H9 (cell line): ENCODE results near the gene GRB10. TPM values are rescaled to one million over a fixed set of nuclear protein-coding genes. Genes with fewer than 3 reads are reported as not detected.

ENCODE experiments used
- DNase-seq: peaks from one replicate; pipeline ENCODE4 v3.0.0-alpha.2; 2017
- H2AFZ ChIP-seq: one replicate; pipeline ENCODE4 v1.6.1; 2013; ENCODE audit warnings: mild to moderate bottlenecking, low read length, control low read depth, moderate library complexity
- H2AK5ac ChIP-seq: 2 replicates; pipeline ENCODE4 v1.6.1; 2013; ENCODE audit warnings: low read length, control low read depth, mixed read lengths; ENCODE audit not compliant: insufficient read length
- H2BK120ac ChIP-seq: one replicate; pipeline ENCODE4 v1.6.1; 2013; ENCODE audit warnings: low read depth, mild to moderate bottlenecking, low read length, control low read depth, inconsistent platforms; ENCODE audit not compliant: poor library complexity, severe bottlenecking
- H2BK12ac ChIP-seq: 2 replicates; pipeline ENCODE4 v1.6.1; 2013; ENCODE audit warnings: low read length, control low read depth, mixed read lengths, low read depth; ENCODE audit not compliant: insufficient read length
- H2BK15ac ChIP-seq: 2 replicates; pipeline ENCODE4 v1.6.1; 2013; ENCODE audit warnings: low read depth, low read length, control low read depth
- H2BK20ac ChIP-seq: one replicate; pipeline ENCODE4 v1.6.1; 2013; ENCODE audit warnings: low read depth, mild to moderate bottlenecking, low read length, control low read depth, inconsistent platforms; ENCODE audit not compliant: poor library complexity, severe bottlenecking
- H2BK5ac ChIP-seq: 2 replicates; pipeline ENCODE4 v1.6.1; 2013; ENCODE audit warnings: low read length, control low read depth, mixed read lengths; ENCODE audit not compliant: insufficient read length
- H3K14ac ChIP-seq: 2 replicates; pipeline ENCODE4 v1.6.1; 2013; ENCODE audit warnings: low read length, control low read depth; ENCODE audit not compliant: insufficient read depth
- H3K18ac ChIP-seq: 2 replicates; pipeline ENCODE4 v1.6.1; 2013; ENCODE audit warnings: low read depth, mild to moderate bottlenecking, mixed read lengths, low read length, control low read depth; ENCODE audit not compliant: insufficient read length
- H3K23ac ChIP-seq: 2 replicates; pipeline ENCODE4 v1.6.1; 2013; ENCODE audit warnings: low read length, control low read depth, mixed read lengths, low read depth; ENCODE audit not compliant: insufficient read length
- H3K23me2 ChIP-seq: 2 replicates; pipeline ENCODE4 v1.6.1; 2013; ENCODE audit warnings: low read depth, mild to moderate bottlenecking, mixed read lengths, low read length, control low read depth; ENCODE audit not compliant: insufficient read length, poor library complexity, severe bottlenecking
- H3K27ac ChIP-seq: 2 replicates; pipeline ENCODE4 v1.5.1; 2013; ENCODE audit warnings: low read length, control low read depth, mixed read lengths, low read depth; ENCODE audit not compliant: insufficient read length
- H3K27me3 ChIP-seq: 2 replicates; pipeline ENCODE4 v1.6.1; 2013; ENCODE audit warnings: low read length, control low read depth, inconsistent platforms; ENCODE audit not compliant: insufficient read depth
- H3K4ac ChIP-seq: 2 replicates; pipeline ENCODE4 v1.6.1; 2013; ENCODE audit warnings: low read depth, mild to moderate bottlenecking, control low read depth, inconsistent platforms, low read length, moderate library complexity
- H3K4me1 ChIP-seq: 2 replicates; pipeline ENCODE4 v1.6.1; 2013; ENCODE audit warnings: low read length, control low read depth, inconsistent platforms; ENCODE audit not compliant: insufficient read depth
- H3K4me2 ChIP-seq: 2 replicates; pipeline ENCODE4 v1.6.1; 2013; ENCODE audit warnings: low read length, control low read depth, mixed read lengths; ENCODE audit not compliant: insufficient read length, insufficient read depth
- H3K56ac ChIP-seq: 2 replicates; pipeline ENCODE4 v1.6.1; 2013; ENCODE audit warnings: low read depth, mild to moderate bottlenecking, mixed read lengths, low read length, control low read depth; ENCODE audit not compliant: insufficient read length
- H3K79me1 ChIP-seq: 2 replicates; pipeline ENCODE4 v1.6.1; 2013; ENCODE audit warnings: low read depth, mild to moderate bottlenecking, moderate library complexity, low read length, control low read depth, inconsistent platforms; ENCODE audit not compliant: insufficient read depth, poor library complexity, severe bottlenecking
- H3K79me2 ChIP-seq: 2 replicates; pipeline ENCODE4 v1.6.1; 2013; ENCODE audit warnings: low read length, control low read depth, inconsistent platforms; ENCODE audit not compliant: insufficient read depth
- H3K9ac ChIP-seq: 2 replicates; pipeline ENCODE4 v1.6.1; 2013; ENCODE audit warnings: low read length, control low read depth, mixed read lengths; ENCODE audit not compliant: insufficient read length; ENCODE audit errors: extremely low read depth
- H3K9me3 ChIP-seq: one replicate; pipeline ENCODE4 v1.6.1; 2013; ENCODE audit warnings: low read depth, low read length, inconsistent platforms; ENCODE audit not compliant: control insufficient read depth
- H3T11ph ChIP-seq: one replicate; pipeline ENCODE4 v1.6.1; 2013; ENCODE audit warnings: mild to moderate bottlenecking, low read length, control low read depth, inconsistent platforms
- H4K20me1 ChIP-seq: one replicate; pipeline ENCODE4 v1.6.1; 2013; ENCODE audit not compliant: control insufficient read depth, insufficient read length, insufficient read depth
- H4K5ac ChIP-seq: 2 replicates; pipeline ENCODE4 v1.6.1; 2013; ENCODE audit warnings: low read depth, mild to moderate bottlenecking, mixed read lengths, low read length, control low read depth; ENCODE audit not compliant: insufficient read length
- H4K8ac ChIP-seq: replicated peaks from 2 replicates; pipeline ENCODE4 v1.6.1; 2013; ENCODE audit warnings: low read length, control low read depth, mixed read lengths, low read depth; ENCODE audit not compliant: insufficient read length
- H4K91ac ChIP-seq: 2 replicates; pipeline ENCODE4 v1.6.1; 2013; ENCODE audit warnings: low read depth, mild to moderate bottlenecking, moderate library complexity, mixed read lengths, low read length, control low read depth; ENCODE audit not compliant: insufficient read length
- H3K27ac Mint-ChIP-seq, 3 experiments: 2 replicates in 2 of 3; 3 replicates in 1 of 3; pipeline ENCODE4 v1.8.0; 2020 to 2021; ENCODE audit warnings: mixed read lengths in 3 of 3, mild to moderate bottlenecking in 1 of 3, moderate library complexity in 1 of 3
- H3K27me3 Mint-ChIP-seq: 2 replicates; pipeline ENCODE4 v1.8.0; 2021; ENCODE audit warnings: low read depth, mild to moderate bottlenecking, moderate library complexity, mixed read lengths
- H3K36me3 Mint-ChIP-seq, 3 experiments: 2 replicates in 2 of 3; 3 replicates in 1 of 3; pipeline ENCODE4 v1.8.0; 2020 to 2021; ENCODE audit warnings: low read depth in 3 of 3, mixed read lengths in 3 of 3; ENCODE audit not compliant: insufficient read depth in 1 of 3
- H3K4me1 Mint-ChIP-seq, 2 experiments: 2 replicates each; pipeline ENCODE4 v1.8.0; 2020; ENCODE audit warnings: mixed read lengths in 2 of 2
- H3K4me3 Mint-ChIP-seq, 2 experiments: 2 replicates in 1 of 2; 3 replicates in 1 of 2; pipeline ENCODE4 v1.8.0; 2020 to 2021; ENCODE audit warnings: mild to moderate bottlenecking in 2 of 2, mixed read lengths in 2 of 2, moderate library complexity in 1 of 2
- H3K9me3 Mint-ChIP-seq, 2 experiments: 2 replicates in 1 of 2; 3 replicates in 1 of 2; pipeline ENCODE4 v1.8.0; 2020; ENCODE audit warnings: mild to moderate bottlenecking in 2 of 2, mixed read lengths in 2 of 2, moderate library complexity in 1 of 2
- total RNA-seq: library from RNA; stranded (reverse); gene quantifications from 2 replicates; pipeline ENCODE4 v1.2.1, GENCODE V29; 2021
- TF ChIP-seq, protein P1 (sequence below): fragments of 200-600 bp; sonication (generic); conservative IDR thresholded peaks from 3 replicates; pipeline ENCODE4 v1.8.0; 2021; ENCODE audit warnings: antibody characterized with exemption, mild to moderate bottlenecking

Gene GRB10
- total RNA-seq, 1 experiment from 2014 or later: 108 TPM

- Histone ChIP-seq H3K56ac (no peak overlapping the region), H3K4ac (no peak overlapping the region), H3K18ac (no peak overlapping the region), H2BK5ac (no peak overlapping the region), H3K27me3 (no peaks in the 10 kb centered on the region), H4K91ac (no peak overlapping the region), H3K4me2 (no peak overlapping the region), H2BK120ac (no peak overlapping the region), H3K9me3 (no peaks in the 10 kb centered on the region), H3K4me1 (peaks cover 4% of the 10 kb centered on the region), H3K79me2 (peaks cover 47% of the 10 kb centered on the region), H3K23me2 (peaks cover 4% of the 10 kb centered on the region), H2AK5ac (no peak overlapping the region), H2BK15ac (no peak overlapping the region), H3K27ac (no peak overlapping the region), H3K79me1 (peaks cover 5% of the 10 kb centered on the region), H3T11ph (no peak overlapping the region), H2BK20ac (no peak overlapping the region), H3K14ac (no peak overlapping the region), H3K9ac (no peak overlapping the region), H4K8ac (no peak overlapping the region), H4K5ac (no peak overlapping the region), H3K23ac (no peak overlapping the region), H2AFZ (no peak overlapping the region), H2BK12ac (no peak overlapping the region), H4K20me1 (no peaks in the 10 kb centered on the region)
- peaks cover 14 to 20% of the 10 kb centered on the region in 2 experiments for H3K9me3 Mint-ChIP-seq
- H3K4me3 Mint-ChIP-seq: no peak overlapping the region
- H3K27ac Mint-ChIP-seq: no peak overlapping the region
- no peaks in the 10 kb centered on the region for H3K27me3 Mint-ChIP-seq
- TF ChIP-seq, protein P1, sequence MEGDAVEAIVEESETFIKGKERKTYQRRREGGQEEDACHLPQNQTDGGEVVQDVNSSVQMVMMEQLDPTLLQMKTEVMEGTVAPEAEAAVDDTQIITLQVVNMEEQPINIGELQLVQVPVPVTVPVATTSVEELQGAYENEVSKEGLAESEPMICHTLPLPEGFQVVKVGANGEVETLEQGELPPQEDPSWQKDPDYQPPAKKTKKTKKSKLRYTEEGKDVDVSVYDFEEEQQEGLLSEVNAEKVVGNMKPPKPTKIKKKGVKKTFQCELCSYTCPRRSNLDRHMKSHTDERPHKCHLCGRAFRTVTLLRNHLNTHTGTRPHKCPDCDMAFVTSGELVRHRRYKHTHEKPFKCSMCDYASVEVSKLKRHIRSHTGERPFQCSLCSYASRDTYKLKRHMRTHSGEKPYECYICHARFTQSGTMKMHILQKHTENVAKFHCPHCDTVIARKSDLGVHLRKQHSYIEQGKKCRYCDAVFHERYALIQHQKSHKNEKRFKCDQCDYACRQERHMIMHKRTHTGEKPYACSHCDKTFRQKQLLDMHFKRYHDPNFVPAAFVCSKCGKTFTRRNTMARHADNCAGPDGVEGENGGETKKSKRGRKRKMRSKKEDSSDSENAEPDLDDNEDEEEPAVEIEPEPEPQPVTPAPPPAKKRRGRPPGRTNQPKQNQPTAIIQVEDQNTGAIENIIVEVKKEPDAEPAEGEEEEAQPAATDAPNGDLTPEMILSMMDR: no peak
- H3K4me1 Mint-ChIP-seq: peaks cover 52 to 63% of the 10 kb centered on the region in 2 experiments
- no peak for DNase-seq
- H3K36me3 Mint-ChIP-seq: peaks cover 27 to 41% (median 30%) of the 10 kb centered on the region in 3 experiments
Measured at GRCh38 chr7:50778189-50778588, 4.5 kb downstream of the GRB10 start.
